WTC11 (cell line): ENCODE results near the gene MACROD2. TPM values are rescaled to one million over a fixed set of nuclear protein-coding genes. Genes with fewer than 3 reads are reported as not detected.

ENCODE experiments used
- ATAC-seq: fragments of 200-7000 bp; cut with Tn5 transposase; 2 replicates; pipeline ENCODE4 v1.10.0; 2021; ENCODE audit warnings: mild to moderate bottlenecking, moderate library complexity
- CTCF ChIA-PET: fragments of 300-600 bp; sonication (Branson Sonifier 250); formaldehyde crosslinking; loops from one replicate; lab custom pipeline; 2021; ENCODE audit warnings: antibody characterized with exemption; lab: Charles Lee
- POLR2A ChIA-PET: fragments of 350-600 bp; sonication (Branson Sonifier 250); formaldehyde crosslinking; loops from one replicate; lab custom pipeline; 2021; ENCODE audit warnings: antibody characterized with exemption; lab: Charles Lee
- DNase-seq: peaks from one replicate; pipeline ENCODE4 v3.0.0; 2021; ENCODE audit warnings: low spot score
- H3K27ac Mint-ChIP-seq: 2 replicates; pipeline ENCODE4 v1.8.0; 2021; ENCODE audit warnings: mixed read lengths
- H3K27me3 Mint-ChIP-seq: 2 replicates; pipeline ENCODE4 v1.8.0; 2021; ENCODE audit warnings: low read depth, mild to moderate bottlenecking, moderate library complexity, mixed read lengths
- H3K36me3 Mint-ChIP-seq: 2 replicates; pipeline ENCODE4 v1.8.0; 2021; ENCODE audit warnings: mixed read lengths
- H3K4me1 Mint-ChIP-seq: 2 replicates; pipeline ENCODE4 v1.8.0; 2022; ENCODE audit warnings: mixed read lengths
- H3K4me3 Mint-ChIP-seq: 2 replicates; pipeline ENCODE4 v1.8.0; 2021; ENCODE audit warnings: mild to moderate bottlenecking, moderate library complexity, mixed read lengths
- H3K9me3 Mint-ChIP-seq: 2 replicates; pipeline ENCODE4 v1.8.0; 2021; ENCODE audit warnings: mixed read lengths
- ELF4 ChIP-seq: sonication (generic); formaldehyde crosslinking; IDR thresholded peaks from 2 replicates; pipeline ENCODE4 v1.8.1; 2022; ENCODE audit warnings: low read depth, mild to moderate bottlenecking, moderate library complexity, missing genetic modification reagents
- FOXJ3 ChIP-seq: sonication (generic); formaldehyde crosslinking; IDR thresholded peaks from 2 replicates; pipeline ENCODE4 v1.9.0; 2021; ENCODE audit warnings: missing genetic modification reagents, mild to moderate bottlenecking, borderline replicate concordance
- FOXK1 ChIP-seq: sonication (generic); formaldehyde crosslinking; IDR thresholded peaks from 2 replicates; pipeline ENCODE4 v1.8.0; 2022; ENCODE audit warnings: mild to moderate bottlenecking, moderate library complexity, missing genetic modification reagents
- GABPB1 ChIP-seq: sonication (generic); formaldehyde crosslinking; IDR thresholded peaks from 2 replicates; pipeline ENCODE4 v1.8.1; 2023; ENCODE audit warnings: mild to moderate bottlenecking, missing genetic modification reagents
- IRF2 ChIP-seq: sonication (generic); formaldehyde crosslinking; IDR thresholded peaks from 2 replicates; pipeline ENCODE4 v1.8.0; 2022; ENCODE audit warnings: low read depth, missing genetic modification reagents, borderline replicate concordance
- JUN ChIP-seq: sonication (generic); formaldehyde crosslinking; IDR thresholded peaks from 2 replicates; pipeline ENCODE4 v1.8.0; 2023; ENCODE audit warnings: mild to moderate bottlenecking, missing genetic modification reagents
- NFE2L1 ChIP-seq: sonication (generic); formaldehyde crosslinking; IDR thresholded peaks from 2 replicates; pipeline ENCODE4 v1.8.1; 2023; ENCODE audit warnings: missing genetic modification reagents
- TEAD1 ChIP-seq: sonication (generic); formaldehyde crosslinking; IDR thresholded peaks from 2 replicates; pipeline ENCODE4 v1.8.0; 2022; ENCODE audit warnings: mild to moderate bottlenecking, missing genetic modification reagents
- total RNA-seq: library from RNA; stranded (reverse); gene quantifications from 3 replicates; pipeline ENCODE4 v1.2.3, GENCODE V29; 2021
- TF ChIP-seq, protein P1 (sequence below): sonication (generic); formaldehyde crosslinking; IDR thresholded peaks from 2 replicates; pipeline ENCODE4 v1.8.1; 2023; ENCODE audit warnings: mild to moderate bottlenecking, missing genetic modification reagents
- TF ChIP-seq, protein P2 (sequence below): sonication (generic); formaldehyde crosslinking; IDR thresholded peaks from 2 replicates; pipeline ENCODE4 v1.8.1; 2023; ENCODE audit warnings: mild to moderate bottlenecking, missing genetic modification reagents, borderline replicate concordance
- TF ChIP-seq, protein P3 (sequence below): sonication (generic); formaldehyde crosslinking; IDR thresholded peaks from 2 replicates; pipeline ENCODE4 v1.8.0; 2023; ENCODE audit warnings: mild to moderate bottlenecking, missing genetic modification reagents
- TF ChIP-seq, protein P4 (sequence below): fragments of 250-450 bp; sonication (Bioruptor Pico); conservative IDR thresholded peaks from 2 replicates; pipeline ENCODE4 v1.9.0; 2021; ENCODE audit warnings: mild to moderate bottlenecking
- TF ChIP-seq, protein P5 (sequence below): sonication (generic); formaldehyde crosslinking; IDR thresholded peaks from 2 replicates; pipeline ENCODE4 v1.8.1; 2023; ENCODE audit warnings: mild to moderate bottlenecking, missing genetic modification reagents, moderate library complexity
- TF ChIP-seq, protein P6 (sequence below): sonication (generic); formaldehyde crosslinking; IDR thresholded peaks from 2 replicates; pipeline ENCODE4 v1.8.0; 2022; ENCODE audit warnings: mild to moderate bottlenecking, missing genetic modification reagents
- TF ChIP-seq, protein P7 (sequence below): sonication (generic); formaldehyde crosslinking; IDR thresholded peaks from 2 replicates; pipeline ENCODE4 v1.8.1; 2023; ENCODE audit warnings: mild to moderate bottlenecking, moderate library complexity, missing genetic modification reagents
- TF ChIP-seq, protein P8 (sequence below): fragments of 250-450 bp; sonication (Bioruptor Pico); IDR thresholded peaks from 2 replicates; pipeline ENCODE4 v1.9.0; 2021; ENCODE audit warnings: moderate library complexity, mild to moderate bottlenecking, inconsistent platforms, borderline replicate concordance

The MACROD2 gene
- total RNA-seq, 1 experiment from 2014 or later: 4.1 TPM

DNA sequence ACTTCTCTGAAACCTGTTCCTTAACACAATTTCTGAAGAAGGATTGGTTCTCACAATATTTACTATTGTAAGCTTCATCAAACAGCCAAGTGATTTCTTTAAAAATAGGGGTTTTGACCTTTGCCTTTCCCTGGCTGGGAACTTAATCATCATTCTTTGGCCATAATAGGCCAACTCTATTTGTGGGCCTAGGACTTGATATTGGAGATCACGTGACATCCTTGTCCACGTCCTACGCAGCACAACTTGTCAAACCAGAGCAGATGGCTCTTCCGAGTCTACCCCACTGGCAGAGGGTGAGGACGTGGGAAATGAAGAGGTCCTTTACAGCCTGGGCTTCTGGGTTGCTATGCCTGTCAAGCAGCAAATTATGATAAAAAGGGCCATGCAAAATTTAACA lies 1547.3 kb downstream of the MACROD2 start:
- ATAC-seq: no peak
- Mint-ChIP-seq H3K27ac (no peak overlapping the region), H3K4me1 (no peaks in the 10 kb centered on the region), H3K9me3 (peaks cover 4% of the 10 kb centered on the region), H3K4me3 (no peak overlapping the region), H3K27me3 (no peaks in the 10 kb centered on the region), H3K36me3 (peaks cover 2% of the 10 kb centered on the region; the same call in 1 of the 2 replicates)
- TF ChIP-seq, protein P1, sequence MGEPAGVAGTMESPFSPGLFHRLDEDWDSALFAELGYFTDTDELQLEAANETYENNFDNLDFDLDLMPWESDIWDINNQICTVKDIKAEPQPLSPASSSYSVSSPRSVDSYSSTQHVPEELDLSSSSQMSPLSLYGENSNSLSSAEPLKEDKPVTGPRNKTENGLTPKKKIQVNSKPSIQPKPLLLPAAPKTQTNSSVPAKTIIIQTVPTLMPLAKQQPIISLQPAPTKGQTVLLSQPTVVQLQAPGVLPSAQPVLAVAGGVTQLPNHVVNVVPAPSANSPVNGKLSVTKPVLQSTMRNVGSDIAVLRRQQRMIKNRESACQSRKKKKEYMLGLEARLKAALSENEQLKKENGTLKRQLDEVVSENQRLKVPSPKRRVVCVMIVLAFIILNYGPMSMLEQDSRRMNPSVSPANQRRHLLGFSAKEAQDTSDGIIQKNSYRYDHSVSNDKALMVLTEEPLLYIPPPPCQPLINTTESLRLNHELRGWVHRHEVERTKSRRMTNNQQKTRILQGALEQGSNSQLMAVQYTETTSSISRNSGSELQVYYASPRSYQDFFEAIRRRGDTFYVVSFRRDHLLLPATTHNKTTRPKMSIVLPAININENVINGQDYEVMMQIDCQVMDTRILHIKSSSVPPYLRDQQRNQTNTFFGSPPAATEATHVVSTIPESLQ: no peak
- TF ChIP-seq, protein P2, sequence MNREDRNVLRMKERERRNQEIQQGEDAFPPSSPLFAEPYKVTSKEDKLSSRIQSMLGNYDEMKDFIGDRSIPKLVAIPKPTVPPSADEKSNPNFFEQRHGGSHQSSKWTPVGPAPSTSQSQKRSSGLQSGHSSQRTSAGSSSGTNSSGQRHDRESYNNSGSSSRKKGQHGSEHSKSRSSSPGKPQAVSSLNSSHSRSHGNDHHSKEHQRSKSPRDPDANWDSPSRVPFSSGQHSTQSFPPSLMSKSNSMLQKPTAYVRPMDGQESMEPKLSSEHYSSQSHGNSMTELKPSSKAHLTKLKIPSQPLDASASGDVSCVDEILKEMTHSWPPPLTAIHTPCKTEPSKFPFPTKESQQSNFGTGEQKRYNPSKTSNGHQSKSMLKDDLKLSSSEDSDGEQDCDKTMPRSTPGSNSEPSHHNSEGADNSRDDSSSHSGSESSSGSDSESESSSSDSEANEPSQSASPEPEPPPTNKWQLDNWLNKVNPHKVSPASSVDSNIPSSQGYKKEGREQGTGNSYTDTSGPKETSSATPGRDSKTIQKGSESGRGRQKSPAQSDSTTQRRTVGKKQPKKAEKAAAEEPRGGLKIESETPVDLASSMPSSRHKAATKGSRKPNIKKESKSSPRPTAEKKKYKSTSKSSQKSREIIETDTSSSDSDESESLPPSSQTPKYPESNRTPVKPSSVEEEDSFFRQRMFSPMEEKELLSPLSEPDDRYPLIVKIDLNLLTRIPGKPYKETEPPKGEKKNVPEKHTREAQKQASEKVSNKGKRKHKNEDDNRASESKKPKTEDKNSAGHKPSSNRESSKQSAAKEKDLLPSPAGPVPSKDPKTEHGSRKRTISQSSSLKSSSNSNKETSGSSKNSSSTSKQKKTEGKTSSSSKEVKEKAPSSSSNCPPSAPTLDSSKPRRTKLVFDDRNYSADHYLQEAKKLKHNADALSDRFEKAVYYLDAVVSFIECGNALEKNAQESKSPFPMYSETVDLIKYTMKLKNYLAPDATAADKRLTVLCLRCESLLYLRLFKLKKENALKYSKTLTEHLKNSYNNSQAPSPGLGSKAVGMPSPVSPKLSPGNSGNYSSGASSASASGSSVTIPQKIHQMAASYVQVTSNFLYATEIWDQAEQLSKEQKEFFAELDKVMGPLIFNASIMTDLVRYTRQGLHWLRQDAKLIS (CRISPR knock-in tag): no peak
- TF ChIP-seq, protein P3, sequence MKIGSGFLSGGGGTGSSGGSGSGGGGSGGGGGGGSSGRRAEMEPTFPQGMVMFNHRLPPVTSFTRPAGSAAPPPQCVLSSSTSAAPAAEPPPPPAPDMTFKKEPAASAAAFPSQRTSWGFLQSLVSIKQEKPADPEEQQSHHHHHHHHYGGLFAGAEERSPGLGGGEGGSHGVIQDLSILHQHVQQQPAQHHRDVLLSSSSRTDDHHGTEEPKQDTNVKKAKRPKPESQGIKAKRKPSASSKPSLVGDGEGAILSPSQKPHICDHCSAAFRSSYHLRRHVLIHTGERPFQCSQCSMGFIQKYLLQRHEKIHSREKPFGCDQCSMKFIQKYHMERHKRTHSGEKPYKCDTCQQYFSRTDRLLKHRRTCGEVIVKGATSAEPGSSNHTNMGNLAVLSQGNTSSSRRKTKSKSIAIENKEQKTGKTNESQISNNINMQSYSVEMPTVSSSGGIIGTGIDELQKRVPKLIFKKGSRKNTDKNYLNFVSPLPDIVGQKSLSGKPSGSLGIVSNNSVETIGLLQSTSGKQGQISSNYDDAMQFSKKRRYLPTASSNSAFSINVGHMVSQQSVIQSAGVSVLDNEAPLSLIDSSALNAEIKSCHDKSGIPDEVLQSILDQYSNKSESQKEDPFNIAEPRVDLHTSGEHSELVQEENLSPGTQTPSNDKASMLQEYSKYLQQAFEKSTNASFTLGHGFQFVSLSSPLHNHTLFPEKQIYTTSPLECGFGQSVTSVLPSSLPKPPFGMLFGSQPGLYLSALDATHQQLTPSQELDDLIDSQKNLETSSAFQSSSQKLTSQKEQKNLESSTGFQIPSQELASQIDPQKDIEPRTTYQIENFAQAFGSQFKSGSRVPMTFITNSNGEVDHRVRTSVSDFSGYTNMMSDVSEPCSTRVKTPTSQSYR (CRISPR knock-in tag): no peak
- TF ChIP-seq GABPB1: no peak
- TF ChIP-seq, protein P4, sequence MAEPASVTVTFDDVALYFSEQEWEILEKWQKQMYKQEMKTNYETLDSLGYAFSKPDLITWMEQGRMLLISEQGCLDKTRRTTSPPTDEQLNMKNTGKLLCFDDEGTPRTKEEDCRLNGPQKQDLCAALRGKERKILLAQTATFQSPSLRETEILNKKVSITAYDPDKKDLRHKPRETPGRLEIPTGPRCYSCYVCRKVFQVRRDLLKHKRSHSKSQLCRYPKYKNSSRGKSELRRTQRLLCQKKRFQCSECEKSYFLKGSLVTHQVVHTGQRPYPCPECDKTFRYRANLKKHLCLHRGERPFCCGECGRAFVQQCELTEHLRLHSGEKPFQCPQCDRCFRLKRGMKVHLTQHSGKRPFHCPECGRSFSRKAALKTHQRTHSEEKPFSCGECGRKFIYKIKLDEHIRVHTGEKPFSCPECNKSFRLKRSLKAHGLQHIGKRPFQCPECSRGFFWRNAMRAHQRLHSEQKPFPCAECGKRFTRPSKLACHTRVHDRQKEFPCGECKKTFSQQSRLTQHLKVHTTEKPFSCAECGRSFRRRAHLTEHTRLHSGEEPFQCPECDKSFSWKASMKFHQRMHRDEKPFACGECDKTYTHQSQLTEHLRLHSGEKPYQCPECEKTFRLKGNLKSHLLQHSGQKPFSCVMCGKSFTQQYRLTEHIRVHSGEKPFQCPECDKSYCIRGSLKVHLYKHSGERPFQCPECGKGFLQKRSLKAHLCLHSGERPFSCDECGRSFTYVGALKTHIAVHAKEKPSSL (CRISPR knock-in tag): no peak
- TF ChIP-seq, protein P5, sequence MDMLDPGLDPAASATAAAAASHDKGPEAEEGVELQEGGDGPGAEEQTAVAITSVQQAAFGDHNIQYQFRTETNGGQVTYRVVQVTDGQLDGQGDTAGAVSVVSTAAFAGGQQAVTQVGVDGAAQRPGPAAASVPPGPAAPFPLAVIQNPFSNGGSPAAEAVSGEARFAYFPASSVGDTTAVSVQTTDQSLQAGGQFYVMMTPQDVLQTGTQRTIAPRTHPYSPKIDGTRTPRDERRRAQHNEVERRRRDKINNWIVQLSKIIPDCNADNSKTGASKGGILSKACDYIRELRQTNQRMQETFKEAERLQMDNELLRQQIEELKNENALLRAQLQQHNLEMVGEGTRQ: no peak
- no peak for TF ChIP-seq NFE2L1 (CRISPR knock-in tag)
- CTCF ChIA-PET: no interaction called here
- no peak for DNase-seq
- POLR2A ChIA-PET: no interaction called here

DNA sequence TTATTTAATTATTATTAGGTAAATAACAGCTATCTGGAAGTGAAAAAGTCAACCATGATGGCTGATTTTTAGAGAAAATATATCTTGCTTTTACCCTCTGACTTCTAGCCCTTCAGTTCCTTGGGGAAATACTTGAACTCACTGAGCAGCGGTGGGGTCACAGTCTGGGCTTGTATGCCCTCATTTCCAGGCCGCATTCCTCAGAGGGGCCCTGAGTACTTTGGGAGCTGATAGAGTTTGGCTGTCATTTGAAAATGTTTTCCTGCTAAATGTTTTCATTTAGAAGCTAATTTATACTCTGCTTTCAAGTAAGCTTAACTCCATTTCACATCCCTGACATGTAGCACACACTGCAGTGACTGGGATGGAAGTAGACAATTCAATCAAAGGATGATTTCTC lies 1549.4 kb downstream of the MACROD2 start:
- peaks cover 2% of the 10 kb centered on the region; the same call in 1 of the 2 replicates for H3K36me3 Mint-ChIP-seq
- CTCF ChIA-PET: no interaction called here
- POLR2A ChIA-PET: interaction anchor here (0.6 kb wide), 1 partner anchor 593 kb away, joined by 4 read pairs; no protein-coding TSS in a partner anchor
- no peaks in the 10 kb centered on the region for H3K27me3 Mint-ChIP-seq
- no peak for ATAC-seq
- no peak overlapping the region for H3K4me3 Mint-ChIP-seq
- peaks cover 4% of the 10 kb centered on the region for H3K9me3 Mint-ChIP-seq
- DNase-seq: no peak
- H3K4me1 Mint-ChIP-seq: no peaks in the 10 kb centered on the region
- H3K27ac Mint-ChIP-seq: no peak overlapping the region
- TF ChIP-seq, protein P6, sequence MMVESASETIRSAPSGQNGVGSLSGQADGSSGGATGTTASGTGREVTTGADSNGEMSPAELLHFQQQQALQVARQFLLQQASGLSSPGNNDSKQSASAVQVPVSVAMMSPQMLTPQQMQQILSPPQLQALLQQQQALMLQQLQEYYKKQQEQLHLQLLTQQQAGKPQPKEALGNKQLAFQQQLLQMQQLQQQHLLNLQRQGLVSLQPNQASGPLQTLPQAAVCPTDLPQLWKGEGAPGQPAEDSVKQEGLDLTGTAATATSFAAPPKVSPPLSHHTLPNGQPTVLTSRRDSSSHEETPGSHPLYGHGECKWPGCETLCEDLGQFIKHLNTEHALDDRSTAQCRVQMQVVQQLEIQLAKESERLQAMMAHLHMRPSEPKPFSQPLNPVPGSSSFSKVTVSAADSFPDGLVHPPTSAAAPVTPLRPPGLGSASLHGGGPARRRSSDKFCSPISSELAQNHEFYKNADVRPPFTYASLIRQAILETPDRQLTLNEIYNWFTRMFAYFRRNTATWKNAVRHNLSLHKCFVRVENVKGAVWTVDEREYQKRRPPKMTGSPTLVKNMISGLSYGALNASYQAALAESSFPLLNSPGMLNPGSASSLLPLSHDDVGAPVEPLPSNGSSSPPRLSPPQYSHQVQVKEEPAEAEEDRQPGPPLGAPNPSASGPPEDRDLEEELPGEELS (CRISPR knock-in tag): no peak
- TF ChIP-seq, protein P7, sequence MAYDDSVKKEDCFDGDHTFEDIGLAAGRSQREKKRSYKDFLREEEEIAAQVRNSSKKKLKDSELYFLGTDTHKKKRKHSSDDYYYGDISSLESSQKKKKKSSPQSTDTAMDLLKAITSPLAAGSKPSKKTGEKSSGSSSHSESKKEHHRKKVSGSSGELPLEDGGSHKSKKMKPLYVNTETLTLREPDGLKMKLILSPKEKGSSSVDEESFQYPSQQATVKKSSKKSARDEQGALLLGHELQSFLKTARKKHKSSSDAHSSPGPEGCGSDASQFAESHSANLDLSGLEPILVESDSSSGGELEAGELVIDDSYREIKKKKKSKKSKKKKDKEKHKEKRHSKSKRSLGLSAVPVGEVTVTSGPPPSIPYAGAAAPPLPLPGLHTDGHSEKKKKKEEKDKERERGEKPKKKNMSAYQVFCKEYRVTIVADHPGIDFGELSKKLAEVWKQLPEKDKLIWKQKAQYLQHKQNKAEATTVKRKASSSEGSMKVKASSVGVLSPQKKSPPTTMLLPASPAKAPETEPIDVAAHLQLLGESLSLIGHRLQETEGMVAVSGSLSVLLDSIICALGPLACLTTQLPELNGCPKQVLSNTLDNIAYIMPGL (CRISPR knock-in tag): no peak
- no peak for TF ChIP-seq JUN
- TF ChIP-seq FOXK1 (CRISPR knock-in tag): no peak
- no peak for TF ChIP-seq TEAD1
- no peak for TF ChIP-seq IRF2
- TF ChIP-seq, protein P8, sequence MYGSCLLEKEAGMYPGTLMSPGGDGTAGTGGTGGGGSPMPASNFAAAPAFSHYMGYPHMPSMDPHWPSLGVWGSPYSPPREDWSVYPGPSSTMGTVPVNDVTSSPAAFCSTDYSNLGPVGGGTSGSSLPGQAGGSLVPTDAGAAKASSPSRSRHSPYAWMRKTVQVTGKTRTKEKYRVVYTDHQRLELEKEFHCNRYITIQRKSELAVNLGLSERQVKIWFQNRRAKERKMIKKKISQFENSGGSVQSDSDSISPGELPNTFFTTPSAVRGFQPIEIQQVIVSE (CRISPR knock-in tag): no peak
- TF ChIP-seq FOXJ3 (CRISPR knock-in tag): no peak
- TF ChIP-seq ELF4: no peak
